Neutrophil (primary cell): ENCODE measurements around the gene UMAD1.

ENCODE experiments used
- H3K27ac ChIP-seq: fragments of 200-600 bp; sonication (generic); 2 replicates; pipeline ENCODE4 v1.5.1; 2016; ENCODE audit warnings: mild to moderate bottlenecking, moderate library complexity
- H3K27me3 ChIP-seq: fragments of 200-600 bp; sonication (generic); 2 replicates; pipeline ENCODE4 v1.6.0; 2016; ENCODE audit warnings: mild to moderate bottlenecking
- H3K36me3 ChIP-seq: fragments of 200-600 bp; sonication (generic); 2 replicates; pipeline ENCODE4 v1.5.1; 2017
- H3K4me1 ChIP-seq, 2 experiments: fragments of 200-600 bp in 1 of 2; sonication (generic) in 1 of 2; 1 replicate in 1 of 2; 2 replicates in 1 of 2; pipeline versions ENCODE4 v1.5.1 to v1.6.1; 2013 to 2016; ENCODE audit warnings: low read depth in 1 of 2, low read length in 1 of 2, mild to moderate bottlenecking in 1 of 2, moderate library complexity in 1 of 2; ENCODE audit not compliant: control insufficient read depth in 1 of 2, insufficient read depth in 1 of 2
- H3K4me3 ChIP-seq, 2 experiments: fragments of 200-600 bp in 1 of 2; sonication (generic) in 1 of 2; 1 replicate in 1 of 2; 2 replicates in 1 of 2; pipeline ENCODE4 v1.5.1; 2013 to 2016; ENCODE audit warnings: low read depth in 1 of 2, low read length in 1 of 2, mild to moderate bottlenecking in 1 of 2, moderate library complexity in 1 of 2
- H3K9me3 ChIP-seq: fragments of 200-600 bp; sonication (generic); 2 replicates; pipeline ENCODE4 v1.5.1; 2016
- TF ChIP-seq, protein P1 (sequence below): fragments of 200-600 bp; sonication (generic); IDR thresholded peaks from 2 replicates; pipeline ENCODE4 v1.5.1; 2016; ENCODE audit warnings: antibody characterized with exemption

The UMAD1 gene

DNA sequence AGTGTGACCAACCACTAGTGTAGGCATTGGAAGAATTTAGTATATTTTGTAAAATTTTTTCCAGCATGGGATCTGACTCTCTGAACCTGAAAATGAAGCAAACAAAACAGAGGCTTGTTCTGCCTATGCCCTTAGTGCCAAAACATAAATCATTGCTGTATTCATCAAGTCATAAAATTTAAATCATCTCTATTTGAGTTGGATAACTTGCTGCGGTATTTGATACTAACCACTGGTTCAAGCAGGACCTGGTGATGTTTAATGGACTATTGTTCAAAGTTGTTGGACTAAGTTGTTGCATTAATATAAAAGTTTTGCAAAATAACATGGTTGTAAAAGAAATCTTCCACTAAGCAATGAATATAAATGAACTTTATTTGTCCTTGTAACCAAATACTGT, 97.6 kb downstream of the UMAD1 start:
- Histone ChIP-seq H3K36me3 (no peaks in the 10 kb centered on the region), H3K9me3 (no peaks in the 10 kb centered on the region), H3K27me3 (no peaks in the 10 kb centered on the region), H3K4me1 (no peaks in the 10 kb centered on the region), H3K4me3 (no peak overlapping the region), H3K27ac (no peak overlapping the region)
- TF ChIP-seq, protein P1, sequence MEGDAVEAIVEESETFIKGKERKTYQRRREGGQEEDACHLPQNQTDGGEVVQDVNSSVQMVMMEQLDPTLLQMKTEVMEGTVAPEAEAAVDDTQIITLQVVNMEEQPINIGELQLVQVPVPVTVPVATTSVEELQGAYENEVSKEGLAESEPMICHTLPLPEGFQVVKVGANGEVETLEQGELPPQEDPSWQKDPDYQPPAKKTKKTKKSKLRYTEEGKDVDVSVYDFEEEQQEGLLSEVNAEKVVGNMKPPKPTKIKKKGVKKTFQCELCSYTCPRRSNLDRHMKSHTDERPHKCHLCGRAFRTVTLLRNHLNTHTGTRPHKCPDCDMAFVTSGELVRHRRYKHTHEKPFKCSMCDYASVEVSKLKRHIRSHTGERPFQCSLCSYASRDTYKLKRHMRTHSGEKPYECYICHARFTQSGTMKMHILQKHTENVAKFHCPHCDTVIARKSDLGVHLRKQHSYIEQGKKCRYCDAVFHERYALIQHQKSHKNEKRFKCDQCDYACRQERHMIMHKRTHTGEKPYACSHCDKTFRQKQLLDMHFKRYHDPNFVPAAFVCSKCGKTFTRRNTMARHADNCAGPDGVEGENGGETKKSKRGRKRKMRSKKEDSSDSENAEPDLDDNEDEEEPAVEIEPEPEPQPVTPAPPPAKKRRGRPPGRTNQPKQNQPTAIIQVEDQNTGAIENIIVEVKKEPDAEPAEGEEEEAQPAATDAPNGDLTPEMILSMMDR, result no peak

DNA sequence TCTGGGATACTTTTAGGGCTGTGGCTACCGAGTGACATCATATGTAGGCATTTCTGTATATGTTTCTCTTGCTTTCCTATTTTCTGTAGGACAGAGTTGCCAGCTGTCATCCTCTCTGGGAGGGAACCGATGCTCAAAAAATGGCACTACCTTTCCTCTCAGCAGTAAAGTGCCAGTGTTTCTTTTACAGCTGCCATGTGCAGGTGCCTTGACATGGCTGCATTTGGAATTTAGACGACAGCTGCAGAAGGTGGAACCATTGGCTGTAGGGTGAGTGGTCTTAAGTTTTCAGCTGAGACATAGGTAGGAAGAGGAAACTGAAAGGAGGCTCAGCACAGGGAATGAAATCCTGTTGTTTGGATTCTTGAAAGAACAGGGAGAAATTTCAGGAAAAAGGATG, 98.1 kb downstream of the UMAD1 start:
- TF ChIP-seq, protein P1, result no peak
- Histone ChIP-seq H3K27ac (no peak overlapping the region), H3K4me3 (no peak overlapping the region), H3K4me1 (no peaks in the 10 kb centered on the region), H3K9me3 (no peaks in the 10 kb centered on the region), H3K36me3 (no peaks in the 10 kb centered on the region), H3K27me3 (no peaks in the 10 kb centered on the region)

DNA sequence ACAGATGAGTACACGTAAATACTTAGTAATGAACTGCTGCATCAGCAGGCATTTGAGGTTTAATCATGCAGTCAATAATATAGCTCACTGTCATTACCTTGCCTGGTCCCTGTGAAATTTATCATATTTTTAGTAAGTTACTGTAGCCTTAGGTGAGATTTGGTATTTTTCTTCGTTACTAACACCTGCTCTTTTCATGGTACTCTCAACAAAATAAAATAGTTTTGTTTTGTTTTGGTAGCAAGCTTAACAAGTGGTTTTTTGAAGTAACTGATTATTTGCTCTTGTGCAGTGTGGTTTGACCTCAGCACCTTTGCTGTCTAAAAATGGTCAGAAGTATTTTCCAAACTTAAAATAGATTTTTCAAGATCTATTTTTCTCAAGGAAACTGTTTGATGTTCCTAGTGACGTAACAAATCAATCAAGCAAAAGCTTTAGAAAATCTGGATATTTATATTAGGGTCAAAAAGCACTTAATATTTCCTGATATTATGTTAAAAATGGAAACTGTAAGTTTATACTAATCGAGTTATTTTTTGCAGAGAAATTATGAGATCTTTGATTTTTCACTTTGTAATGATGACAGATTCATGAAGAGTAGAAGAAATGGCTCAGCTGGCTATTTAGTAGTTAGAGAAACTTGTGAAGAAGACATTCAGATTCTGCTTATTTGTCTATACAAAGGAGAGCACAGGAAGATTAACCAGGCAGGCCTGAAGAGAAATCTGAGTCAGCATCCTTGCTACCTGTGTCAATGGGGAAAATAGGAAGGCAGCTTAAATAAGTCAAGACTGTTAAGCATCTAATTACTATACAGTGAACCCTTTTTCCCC, 98.9 kb downstream of the UMAD1 start:
- Histone ChIP-seq H3K4me3 (no peak overlapping the region), H3K36me3 (no peaks in the 10 kb centered on the region), H3K4me1 (no peaks in the 10 kb centered on the region), H3K9me3 (no peaks in the 10 kb centered on the region), H3K27ac (no peak overlapping the region), H3K27me3 (no peaks in the 10 kb centered on the region)
- TF ChIP-seq, protein P1, result no peak

DNA sequence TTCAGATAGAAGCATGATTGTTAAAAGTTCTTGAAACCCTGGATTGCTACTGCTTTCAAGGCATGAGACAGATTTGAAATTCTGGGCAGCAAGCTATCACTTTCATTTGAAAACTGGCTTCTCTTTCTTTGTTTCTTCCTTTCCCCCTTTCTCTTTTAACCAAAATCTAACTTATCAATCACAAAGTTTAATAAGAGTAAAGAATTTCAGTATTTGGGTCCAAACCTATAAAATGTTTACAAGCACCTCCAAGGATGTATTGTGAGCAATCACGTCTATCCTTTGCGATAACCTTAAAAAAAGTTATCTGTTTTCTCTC, 99.4 kb downstream of the UMAD1 start:
- no peaks in the 10 kb centered on the region for H3K9me3 ChIP-seq
- no peaks in the 10 kb centered on the region for H3K4me1 ChIP-seq
- no peaks in the 10 kb centered on the region for H3K36me3 ChIP-seq
- no peak overlapping the region for H3K27ac ChIP-seq
- TF ChIP-seq, protein P1, result no peak
- no peak overlapping the region for H3K4me3 ChIP-seq
- H3K27me3 ChIP-seq, result no peaks in the 10 kb centered on the region

DNA sequence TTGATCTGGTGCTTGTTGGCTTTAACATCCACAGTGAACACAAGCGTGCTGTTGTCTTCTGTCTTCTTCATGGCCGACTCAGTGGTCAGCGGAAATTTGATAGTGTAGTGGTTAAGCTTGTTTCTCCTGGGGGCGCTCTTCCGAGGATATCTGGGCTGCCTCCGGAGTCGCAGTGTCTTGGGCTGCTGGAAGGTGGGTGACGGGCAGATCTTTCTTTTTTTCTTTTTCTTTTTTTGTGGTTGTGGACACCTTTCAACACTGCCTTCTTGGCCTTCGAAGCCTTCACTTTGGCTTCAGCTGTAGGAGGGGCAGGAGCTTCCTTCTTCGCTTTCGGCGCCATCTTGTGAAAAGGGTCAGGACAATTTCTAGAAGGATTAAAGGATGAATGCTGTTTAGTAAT, 101.7 kb downstream of the UMAD1 start:
- no peak overlapping the region for H3K4me3 ChIP-seq

More for the DNA sequence above, 101.7 kb downstream of the UMAD1 start:
- Histone ChIP-seq H3K4me1 (no peaks in the 10 kb centered on the region), H3K27me3 (no peaks in the 10 kb centered on the region), H3K36me3 (no peaks in the 10 kb centered on the region), H3K27ac (no peak overlapping the region), H3K9me3 (no peaks in the 10 kb centered on the region)
- TF ChIP-seq, protein P1, result no peak
